ENCODE measurements around the gene ANKRD34A. TPM values are rescaled to one million over a fixed set of nuclear protein-coding genes. Genes with fewer than 3 reads are reported as not detected.
"Not testable (repeated sequence)": the region's sequence is repeated elsewhere in the genome, so short reads cannot be mapped to it uniquely, and the experiment has no call there.

The ANKRD34A gene
- total RNA-seq, 1 donor from 2014 or later: 0.49 TPM

GRCh38 chr1:145944532-145944931, 19.8 kb downstream of the ANKRD34A start:
- Mint-ChIP-seq H3K27me3 (ENCODE audit: low read depth) (no peaks in the 10 kb centered on the region), H3K27ac (ENCODE audit: unreplicated experiment) (no peak overlapping the region), H3K4me1 (peaks cover 7% of the 10 kb centered on the region), H3K36me3 (ENCODE audit: low read depth) (peaks cover 3% of the 10 kb centered on the region), H3K9me3 (no peaks in the 10 kb centered on the region), H3K4me3 (no peak overlapping the region)
- DNase-seq (ENCODE audit: low read depth, low spot score): no peak
- no peak for TF ChIP-seq CTCF (conservative IDR thresholded peaks at IDR 0.05)

DNA sequence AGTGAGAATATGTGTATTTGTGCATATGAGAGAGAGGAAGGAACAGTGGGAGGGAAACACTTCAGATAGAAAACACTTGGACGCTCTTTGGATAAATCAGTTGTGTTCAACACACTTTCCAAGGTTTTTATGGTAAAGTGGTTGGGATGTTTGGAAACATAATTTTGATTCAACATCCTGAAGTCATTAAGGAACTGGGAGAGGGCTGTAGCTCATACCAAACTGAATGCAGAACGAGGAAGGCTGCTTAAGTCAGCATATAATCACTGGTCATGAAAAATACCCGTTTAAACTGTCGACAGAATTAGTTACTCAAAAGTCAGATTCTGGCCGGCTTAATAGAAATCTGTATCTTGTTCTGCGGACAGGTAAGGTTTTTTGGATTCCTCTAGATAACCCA, 21.5 kb downstream of the ANKRD34A start:
- peaks cover 7% of the 10 kb centered on the region for H3K4me1 Mint-ChIP-seq
- peak overlapping the region; percentile 73 for H3K27ac Mint-ChIP-seq (ENCODE audit: unreplicated experiment)
- no peak overlapping the region for H3K4me3 Mint-ChIP-seq
- peaks cover 3% of the 10 kb centered on the region for H3K36me3 Mint-ChIP-seq (ENCODE audit: low read depth)
- no peaks in the 10 kb centered on the region for H3K9me3 Mint-ChIP-seq
- no peak for DNase-seq (ENCODE audit: low read depth, low spot score)
- TF ChIP-seq CTCF (conservative IDR thresholded peaks at IDR 0.05): no peak
- H3K27me3 Mint-ChIP-seq (ENCODE audit: low read depth): no peaks in the 10 kb centered on the region

GRCh38 chr1:145942405-145942804, 22.0 kb downstream of the ANKRD34A start:
- Mint-ChIP-seq H3K27ac (ENCODE audit: unreplicated experiment) (peak overlapping the region; percentile 73), H3K4me3 (no peak overlapping the region), H3K9me3 (no peaks in the 10 kb centered on the region), H3K27me3 (ENCODE audit: low read depth) (no peaks in the 10 kb centered on the region), H3K4me1 (peaks cover 7% of the 10 kb centered on the region), H3K36me3 (ENCODE audit: low read depth) (peaks cover 3% of the 10 kb centered on the region)
- no peak for TF ChIP-seq CTCF (conservative IDR thresholded peaks at IDR 0.05)
- DNase-seq (ENCODE audit: low read depth, low spot score): no peak

- Mint-ChIP-seq H3K4me1 (peaks cover 3% of the 10 kb centered on the region), H3K27me3 (ENCODE audit: low read depth) (no peaks in the 10 kb centered on the region), H3K9me3 (no peaks in the 10 kb centered on the region), H3K27ac (ENCODE audit: unreplicated experiment) (no peak overlapping the region), H3K4me3 (no peak overlapping the region), H3K36me3 (ENCODE audit: low read depth) (no peaks in the 10 kb centered on the region)
- no peak for DNase-seq (ENCODE audit: low read depth, low spot score)
- TF ChIP-seq CTCF (conservative IDR thresholded peaks at IDR 0.05): no peak
Measured at GRCh38 chr1:145937436-145937835, 26.9 kb downstream of the ANKRD34A start.

DNA sequence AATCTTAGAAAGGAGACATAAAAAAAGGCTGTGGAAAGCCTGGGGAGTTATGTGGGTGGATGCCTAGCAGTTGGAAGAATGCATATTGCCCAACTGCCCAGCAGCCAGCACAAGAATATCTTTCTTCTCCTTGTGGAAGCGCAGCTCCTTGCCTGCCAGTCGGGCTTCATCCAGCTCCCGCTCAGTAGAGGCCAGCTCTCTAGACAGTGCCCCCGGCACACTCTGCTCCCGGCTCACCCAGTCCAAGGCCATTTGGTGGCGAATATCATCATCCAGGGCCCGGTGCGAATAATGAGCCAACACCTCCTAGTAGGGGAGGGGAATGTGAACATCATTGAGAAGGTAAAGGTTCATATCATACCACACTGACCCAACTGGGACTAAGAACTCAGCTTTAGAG, 28.1 kb downstream of the ANKRD34A start:
- H3K4me1 Mint-ChIP-seq: no peaks in the 10 kb centered on the region
- H3K27ac Mint-ChIP-seq (ENCODE audit: unreplicated experiment): no peak overlapping the region
- H3K36me3 Mint-ChIP-seq (ENCODE audit: low read depth): no peaks in the 10 kb centered on the region
- no peak overlapping the region for H3K4me3 Mint-ChIP-seq
- DNase-seq (ENCODE audit: low read depth, low spot score): no peak
- no peaks in the 10 kb centered on the region for H3K27me3 Mint-ChIP-seq (ENCODE audit: low read depth)
- no peak for TF ChIP-seq CTCF (conservative IDR thresholded peaks at IDR 0.05)
- H3K9me3 Mint-ChIP-seq: no peaks in the 10 kb centered on the region

DNA sequence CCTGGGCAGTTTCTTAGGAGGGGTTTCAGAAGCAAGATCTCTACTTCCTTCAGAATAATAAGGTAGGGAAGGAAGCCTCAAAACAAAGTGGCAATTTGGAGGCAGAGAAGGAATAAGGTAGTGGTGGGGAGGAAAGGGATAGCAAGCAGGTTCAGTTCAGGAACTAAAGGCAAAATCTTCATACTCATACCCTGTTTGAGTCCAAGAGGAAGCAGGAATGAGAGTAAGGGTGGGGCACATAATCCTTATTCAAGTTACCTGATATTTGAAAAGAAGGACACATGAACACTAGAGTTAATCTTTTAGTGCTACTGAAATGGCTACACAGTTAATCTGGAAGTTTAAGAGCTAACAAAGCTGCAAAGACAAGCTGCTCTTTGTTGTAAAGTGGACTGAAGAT, 28.7 kb downstream of the ANKRD34A start:
- Mint-ChIP-seq H3K27me3 (ENCODE audit: low read depth) (no peaks in the 10 kb centered on the region), H3K4me1 (no peaks in the 10 kb centered on the region), H3K9me3 (no peaks in the 10 kb centered on the region), H3K4me3 (no peak overlapping the region), H3K27ac (ENCODE audit: unreplicated experiment) (no peak overlapping the region), H3K36me3 (ENCODE audit: low read depth) (no peaks in the 10 kb centered on the region)
- no peak for TF ChIP-seq CTCF (conservative IDR thresholded peaks at IDR 0.05)
- DNase-seq (ENCODE audit: low read depth, low spot score): no peak

DNA sequence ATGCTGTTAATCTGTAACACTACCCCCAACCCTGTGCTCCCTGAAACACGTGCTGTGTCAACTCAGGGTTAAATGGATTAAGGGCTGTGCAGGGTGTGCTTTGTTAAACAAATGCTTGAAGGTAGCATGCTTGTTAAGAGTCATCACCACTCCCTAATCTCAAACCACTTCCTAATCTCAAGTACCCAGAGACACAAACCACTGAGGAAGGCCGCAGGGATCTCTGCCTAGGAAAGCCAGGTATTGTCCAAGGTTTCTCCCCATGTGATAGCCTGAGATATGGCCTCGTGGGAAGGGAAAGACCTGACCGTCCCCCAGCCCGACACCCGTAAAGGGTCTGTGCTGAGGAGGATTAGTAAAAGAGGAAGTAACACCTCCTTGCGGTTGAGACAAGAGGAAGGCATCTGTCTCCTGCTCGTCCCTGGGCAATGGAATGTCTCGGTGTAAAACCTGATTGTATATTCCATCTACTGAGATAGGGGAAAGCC, 31.8 kb downstream of the ANKRD34A start:
- not testable (repeated sequence) for H3K36me3 Mint-ChIP-seq (ENCODE audit: low read depth); H3K27ac Mint-ChIP-seq (ENCODE audit: unreplicated experiment); DNase-seq (ENCODE audit: low read depth, low spot score); H3K9me3 Mint-ChIP-seq; H3K27me3 Mint-ChIP-seq (ENCODE audit: low read depth); H3K4me3 Mint-ChIP-seq; H3K4me1 Mint-ChIP-seq

All from neural crest cell (in vitro differentiated cells).